Omental fat pad (tissue), 4 donors: ENCODE data around the gene MLH3. TPM values are rescaled to one million over a fixed set of nuclear protein-coding genes. Genes with fewer than 3 reads are reported as not detected.

Source experiments
- ATAC-seq: fragments of 150-250 bp; one replicate; pipeline ENCODE4 v1.9.1; 2016; ENCODE audit warnings: mild to moderate bottlenecking, moderate library complexity; ENCODE audit not compliant: low FRiP score
- DNase-seq: peaks from one replicate; pipeline ENCODE4 v3.0.0-alpha.2; 2019; ENCODE audit warnings: low spot score
- total RNA-seq, 4 donors: library from RNA; depleted of rRNA; stranded (reverse); fragments of >200 nt; gene quantifications; one replicate each; pipeline ENCODE4 v1.1.0, GENCODE V29; 2016
- TF ChIP-seq, protein P1 (sequence below), 3 donors: fragments of 450-650 bp; IDR thresholded peaks; one replicate each; pipeline ENCODE4 v1.5.1; 2016 to 2017; ENCODE audit warnings: antibody characterized with exemption in 3 of 3, mild to moderate bottlenecking in 3 of 3, moderate library complexity in 2 of 3

MLH3 gene
- total RNA-seq, 4 donors from 2014 or later: 20.4 to 47.1 (median 24.4) TPM

DNA sequence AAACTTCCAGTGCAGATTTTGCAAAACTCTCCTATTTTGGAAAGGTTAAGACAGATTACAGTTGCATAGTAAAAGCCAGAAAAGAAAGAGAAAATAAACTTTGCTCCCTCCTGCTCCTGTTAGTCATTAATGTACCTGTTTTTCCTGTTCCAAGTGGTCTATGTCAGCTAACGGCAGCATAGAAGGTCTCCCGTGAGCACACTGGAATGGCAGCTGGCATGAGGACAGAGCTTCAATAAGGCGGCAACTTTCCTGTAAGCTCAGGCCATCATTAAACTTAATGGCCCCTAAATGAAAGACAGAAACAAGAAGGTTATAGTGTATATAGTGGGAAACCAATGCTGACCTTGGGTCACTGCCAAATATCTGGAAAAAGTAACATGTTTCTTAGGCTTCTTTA is 32.6 kb downstream of the MLH3 start:
- TF ChIP-seq, protein P1, sequence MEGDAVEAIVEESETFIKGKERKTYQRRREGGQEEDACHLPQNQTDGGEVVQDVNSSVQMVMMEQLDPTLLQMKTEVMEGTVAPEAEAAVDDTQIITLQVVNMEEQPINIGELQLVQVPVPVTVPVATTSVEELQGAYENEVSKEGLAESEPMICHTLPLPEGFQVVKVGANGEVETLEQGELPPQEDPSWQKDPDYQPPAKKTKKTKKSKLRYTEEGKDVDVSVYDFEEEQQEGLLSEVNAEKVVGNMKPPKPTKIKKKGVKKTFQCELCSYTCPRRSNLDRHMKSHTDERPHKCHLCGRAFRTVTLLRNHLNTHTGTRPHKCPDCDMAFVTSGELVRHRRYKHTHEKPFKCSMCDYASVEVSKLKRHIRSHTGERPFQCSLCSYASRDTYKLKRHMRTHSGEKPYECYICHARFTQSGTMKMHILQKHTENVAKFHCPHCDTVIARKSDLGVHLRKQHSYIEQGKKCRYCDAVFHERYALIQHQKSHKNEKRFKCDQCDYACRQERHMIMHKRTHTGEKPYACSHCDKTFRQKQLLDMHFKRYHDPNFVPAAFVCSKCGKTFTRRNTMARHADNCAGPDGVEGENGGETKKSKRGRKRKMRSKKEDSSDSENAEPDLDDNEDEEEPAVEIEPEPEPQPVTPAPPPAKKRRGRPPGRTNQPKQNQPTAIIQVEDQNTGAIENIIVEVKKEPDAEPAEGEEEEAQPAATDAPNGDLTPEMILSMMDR (IDR thresholded peaks at IDR 0.05): no peak
- ATAC-seq: no peak
- DNase-seq: no peak

DNA sequence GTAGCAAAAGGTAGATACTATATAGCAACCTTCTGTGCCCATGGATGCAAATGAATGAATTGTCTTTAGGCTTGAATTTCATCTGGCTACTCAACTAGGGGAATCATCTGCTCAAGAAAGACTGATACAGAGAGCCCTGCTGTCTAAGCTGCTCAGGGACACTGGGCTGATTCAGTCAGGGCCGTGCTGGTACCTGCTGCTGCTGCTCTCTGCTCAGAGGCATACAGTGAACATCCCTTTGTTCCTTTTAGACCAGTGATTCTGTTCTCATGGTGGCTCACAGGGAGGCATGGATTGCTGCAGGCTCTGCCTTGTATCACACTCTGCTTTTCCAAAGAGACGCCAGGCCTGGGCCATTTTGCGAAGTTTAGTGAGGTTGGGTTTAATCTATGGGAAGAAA is 34.5 kb downstream of the MLH3 start:
- DNase-seq (no peak), ATAC-seq (no peak)
- TF ChIP-seq, protein P1 (IDR thresholded peaks at IDR 0.05): no peak

DNA sequence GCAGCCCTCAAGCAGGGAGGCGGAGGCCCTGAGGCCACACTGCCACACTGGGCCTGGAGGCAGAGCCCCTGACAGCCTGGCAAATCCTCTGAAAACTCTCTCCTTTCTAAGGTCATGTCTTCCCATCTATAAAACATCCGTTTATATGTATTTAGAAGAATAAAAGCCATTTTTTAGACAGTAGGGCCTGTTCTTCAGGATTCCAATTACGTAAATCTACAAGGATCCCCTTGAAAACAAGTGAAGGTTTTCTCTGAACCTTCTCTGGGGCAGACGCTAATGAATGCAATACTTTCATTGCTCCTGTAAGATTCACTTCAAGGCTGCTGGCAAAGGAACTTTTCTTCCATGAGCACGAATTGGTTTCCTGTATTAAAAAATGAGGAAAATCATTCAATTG is 35.8 kb downstream of the MLH3 start:
- DNase-seq (no peak), ATAC-seq (no peak)
- TF ChIP-seq, protein P1 (IDR thresholded peaks at IDR 0.05): no peak

GRCh38 chr14:75013290-75013689 is 38.0 kb downstream of the MLH3 start:
- TF ChIP-seq, protein P1 (IDR thresholded peaks at IDR 0.05): no peak
- DNase-seq (no peak), ATAC-seq (no peak)

- ATAC-seq (peak; percentile 70), DNase-seq (no peak)
- TF ChIP-seq, protein P1 (IDR thresholded peaks at IDR 0.05): no peak
Measured at GRCh38 chr14:75011356-75011994, 39.8 kb downstream of the MLH3 start.

DNA sequence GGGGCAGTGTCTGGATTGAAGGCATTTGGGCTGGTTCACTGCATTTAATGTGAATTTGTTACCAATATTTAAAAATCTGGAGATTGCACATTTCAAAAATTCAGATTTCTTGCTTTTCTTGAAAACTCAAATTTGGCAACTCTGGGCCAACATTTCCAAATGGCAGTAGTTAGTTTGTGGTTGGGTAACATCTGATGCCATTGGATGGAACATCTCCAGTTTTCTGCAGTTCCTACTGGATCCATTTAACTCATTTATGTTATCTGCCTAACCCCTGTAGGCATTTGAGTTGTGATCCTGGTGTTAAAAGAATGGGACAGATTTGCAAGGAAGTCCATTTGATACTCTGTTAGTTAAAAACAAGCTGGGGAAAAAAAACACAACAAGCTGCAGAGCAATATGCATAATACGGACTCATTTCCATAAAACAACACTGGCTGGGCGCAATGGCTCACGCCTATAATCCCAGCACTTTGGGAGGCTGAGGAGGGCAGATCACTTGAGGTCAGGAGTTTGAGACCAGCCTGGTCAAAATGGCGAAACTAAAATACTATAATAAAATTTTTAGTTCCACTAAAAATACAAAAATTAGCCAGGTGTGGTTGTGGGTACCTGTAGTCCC is 40.7 kb downstream of the MLH3 start:
- DNase-seq (no peak), ATAC-seq (no peak)
- TF ChIP-seq, protein P1 (IDR thresholded peaks at IDR 0.05): no peak

- TF ChIP-seq, protein P1 (IDR thresholded peaks at IDR 0.05): no peak
- no peak for ATAC-seq
- DNase-seq: no peak
Measured at GRCh38 chr14:75009176-75009575, 42.1 kb downstream of the MLH3 start.
